ENCODE data around the gene GPC2. TPM values are rescaled to one million over a fixed set of nuclear protein-coding genes. Genes with fewer than 3 reads are reported as not detected.
A peak's percentile ranks its signal among the peaks of the same experiment; 100 is the strongest.
"Not testable (repeated sequence)": the region's sequence is repeated elsewhere in the genome, so short reads cannot be mapped to it uniquely, and the experiment has no call there.

The GPC2 gene, protein sequence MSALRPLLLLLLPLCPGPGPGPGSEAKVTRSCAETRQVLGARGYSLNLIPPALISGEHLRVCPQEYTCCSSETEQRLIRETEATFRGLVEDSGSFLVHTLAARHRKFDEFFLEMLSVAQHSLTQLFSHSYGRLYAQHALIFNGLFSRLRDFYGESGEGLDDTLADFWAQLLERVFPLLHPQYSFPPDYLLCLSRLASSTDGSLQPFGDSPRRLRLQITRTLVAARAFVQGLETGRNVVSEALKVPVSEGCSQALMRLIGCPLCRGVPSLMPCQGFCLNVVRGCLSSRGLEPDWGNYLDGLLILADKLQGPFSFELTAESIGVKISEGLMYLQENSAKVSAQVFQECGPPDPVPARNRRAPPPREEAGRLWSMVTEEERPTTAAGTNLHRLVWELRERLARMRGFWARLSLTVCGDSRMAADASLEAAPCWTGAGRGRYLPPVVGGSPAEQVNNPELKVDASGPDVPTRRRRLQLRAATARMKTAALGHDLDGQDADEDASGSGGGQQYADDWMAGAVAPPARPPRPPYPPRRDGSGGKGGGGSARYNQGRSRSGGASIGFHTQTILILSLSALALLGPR
- 1 to 10 TPM in 1 of 4 donors, under 1 TPM in 2, not detected in 1; 0.57 to 1.4 (median 0.83) TPM for total RNA-seq

GRCh38 chr7:100177045-100178001 is at the start of gene GPC2, which contains the start of gene STAG3:
Gene GPC2, minus strand, starts transcription at chr7:100177381. Its CDS starts 182 bp downstream, at chr7:100177199.
Gene STAG3, plus strand, starts transcription at chr7:100177918. Its CDS starts 2,639 bp downstream, at chr7:100180557.
- TF ChIP-seq POLR2A (IDR thresholded peaks at IDR 0.05), result no peak
- TF ChIP-seq, protein P1, sequence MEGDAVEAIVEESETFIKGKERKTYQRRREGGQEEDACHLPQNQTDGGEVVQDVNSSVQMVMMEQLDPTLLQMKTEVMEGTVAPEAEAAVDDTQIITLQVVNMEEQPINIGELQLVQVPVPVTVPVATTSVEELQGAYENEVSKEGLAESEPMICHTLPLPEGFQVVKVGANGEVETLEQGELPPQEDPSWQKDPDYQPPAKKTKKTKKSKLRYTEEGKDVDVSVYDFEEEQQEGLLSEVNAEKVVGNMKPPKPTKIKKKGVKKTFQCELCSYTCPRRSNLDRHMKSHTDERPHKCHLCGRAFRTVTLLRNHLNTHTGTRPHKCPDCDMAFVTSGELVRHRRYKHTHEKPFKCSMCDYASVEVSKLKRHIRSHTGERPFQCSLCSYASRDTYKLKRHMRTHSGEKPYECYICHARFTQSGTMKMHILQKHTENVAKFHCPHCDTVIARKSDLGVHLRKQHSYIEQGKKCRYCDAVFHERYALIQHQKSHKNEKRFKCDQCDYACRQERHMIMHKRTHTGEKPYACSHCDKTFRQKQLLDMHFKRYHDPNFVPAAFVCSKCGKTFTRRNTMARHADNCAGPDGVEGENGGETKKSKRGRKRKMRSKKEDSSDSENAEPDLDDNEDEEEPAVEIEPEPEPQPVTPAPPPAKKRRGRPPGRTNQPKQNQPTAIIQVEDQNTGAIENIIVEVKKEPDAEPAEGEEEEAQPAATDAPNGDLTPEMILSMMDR (IDR thresholded peaks at IDR 0.05), result no peak
- H3K27ac ChIP-seq, result peak within 1 kb of the TSS in 3 of 4 donors; percentile 14 to 39 (median 27)
- H3K4me1 ChIP-seq, result peaks cover 5 to 21% (median 11%) of the 10 kb centered on the region in 3 donors
- WGBS, 2 donors, result 0 to 2% methylated on average over 8 to 17 of the region's 78 CpGs
- H3K9me3 ChIP-seq, result no peaks in the 10 kb centered on the region
- peak; percentile 65 for DNase-seq
- intact Hi-C loops (cut with DNase I), result no loop called here
- H3K4me3 ChIP-seq, result peak within 1 kb of the TSS; percentile 18 to 66 (median 46)
- no peaks in the 10 kb centered on the region for H3K36me3 ChIP-seq
- peaks cover 0 to 4% (median 0%) of the 10 kb centered on the region in 4 donors for H3K27me3 ChIP-seq

GRCh38 chr7:100224891-100225290 is 47.7 kb upstream of the GPC2 start:
- H3K27ac ChIP-seq; H3K4me1 ChIP-seq; H3K27me3 ChIP-seq; DNase-seq; H3K9me3 ChIP-seq; H3K4me3 ChIP-seq; intact Hi-C loops (cut with DNase I): not testable (repeated sequence)
- WGBS, 2 donors, result 76 to 88% methylated on average over 4 to 5 of the region's 6 CpGs
- peaks cover 0 to 43% (median 0%) of the 10 kb centered on the region in 3 donors for H3K36me3 ChIP-seq

GRCh38 chr7:100223376-100223927 is 46.3 kb upstream of the GPC2 start:
- H3K27me3 ChIP-seq; H3K4me3 ChIP-seq; DNase-seq; H3K9me3 ChIP-seq; H3K27ac ChIP-seq; intact Hi-C loops (cut with DNase I); H3K4me1 ChIP-seq: not testable (repeated sequence)
- peaks cover 0 to 43% (median 0%) of the 10 kb centered on the region in 3 donors for H3K36me3 ChIP-seq
- WGBS, 2 donors, result 92% methylated on average over 2 to 5 of the region's 17 CpGs

DNA sequence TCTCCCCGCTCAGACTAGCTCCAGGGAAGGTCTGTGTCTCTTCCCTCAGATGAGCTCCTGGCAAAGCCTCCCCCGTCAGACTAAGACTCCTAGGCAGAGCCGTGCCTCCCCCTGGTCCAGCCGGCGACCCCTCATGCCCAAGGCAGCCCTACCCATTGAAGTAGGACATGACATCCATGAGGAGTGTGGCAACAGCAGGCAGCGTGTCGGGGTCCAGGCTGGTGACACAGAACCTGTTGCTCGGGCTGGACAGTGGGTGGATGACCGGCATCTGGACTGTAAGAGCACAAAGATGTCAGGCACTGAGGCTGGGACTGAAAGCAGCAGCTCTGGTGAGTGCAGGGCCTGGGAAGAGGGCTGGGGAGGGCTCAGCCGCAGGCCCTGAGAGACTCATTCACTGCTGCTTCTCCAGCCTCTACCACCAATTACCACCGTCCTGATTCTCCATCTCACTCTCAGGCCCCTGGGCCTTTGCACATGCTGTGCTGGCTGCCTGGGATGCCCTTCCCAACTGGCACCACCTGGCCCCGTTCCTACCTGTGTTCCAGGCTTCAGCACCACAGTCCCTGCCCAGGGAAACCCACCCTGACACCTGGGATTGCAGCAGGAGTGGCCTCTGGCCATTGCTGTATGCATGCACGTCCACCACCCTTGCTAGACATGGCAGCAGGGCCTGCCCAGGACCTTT is 45.4 kb upstream of the GPC2 start:
- TF ChIP-seq, protein P1 (IDR thresholded peaks at IDR 0.05), result no peak
- TF ChIP-seq POLR2A (IDR thresholded peaks at IDR 0.05), result no peak
- WGBS, 2 donors, result 82 to 84% methylated on average over 3 of the region's 13 CpGs
- H3K27me3 ChIP-seq, result no peaks in the 10 kb centered on the region
- no peak overlapping the region for H3K4me3 ChIP-seq
- no peak for DNase-seq
- H3K36me3 ChIP-seq, result peaks cover 0 to 43% (median 0%) of the 10 kb centered on the region in 3 donors
- intact Hi-C loops (cut with DNase I), result no loop called here
- no peaks in the 10 kb centered on the region for H3K9me3 ChIP-seq
- H3K27ac ChIP-seq, result no peak overlapping the region
- peaks cover 0 to 4% (median 0%) of the 10 kb centered on the region in 3 donors for H3K4me1 ChIP-seq

DNA sequence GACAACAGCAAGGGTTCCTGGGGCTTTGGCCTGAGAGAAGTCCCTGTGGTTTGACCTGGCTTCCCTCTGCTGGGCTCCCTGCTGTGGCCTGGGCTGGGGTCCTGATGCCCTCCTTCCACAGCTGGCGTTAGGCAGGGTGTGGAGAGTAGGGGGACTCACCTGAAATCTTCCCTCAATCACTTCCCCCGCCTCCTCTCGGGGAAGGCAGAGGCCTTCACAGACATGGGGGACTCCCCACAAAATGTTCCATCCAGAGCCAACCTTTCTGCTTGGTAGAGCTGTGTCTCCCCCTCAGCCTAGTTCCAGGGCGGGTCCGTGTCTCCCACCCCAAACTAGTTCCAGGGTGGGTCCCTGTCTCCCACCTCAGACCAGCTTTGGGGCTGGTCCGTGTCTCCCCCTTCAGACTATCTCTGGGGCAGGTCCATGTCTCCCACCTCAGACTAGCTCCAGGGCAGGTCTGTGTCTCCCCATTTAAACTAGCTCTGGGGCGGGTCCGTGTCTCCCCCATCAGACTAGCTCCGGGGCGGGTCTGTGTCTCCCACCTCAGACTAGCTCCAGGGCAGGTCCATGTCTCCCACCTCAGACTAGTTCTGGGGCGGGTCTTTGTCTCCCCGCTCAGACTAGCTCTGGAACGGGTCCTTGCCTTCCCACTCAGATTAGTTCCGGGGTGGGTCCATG is 44.7 kb upstream of the GPC2 start:
- WGBS, 2 donors, result 86 to 100% methylated on average over 5 to 11 of the region's 14 CpGs
- Histone ChIP-seq H3K4me3 (peak overlapping the region in 1 of 4 donors; percentile 30), H3K4me1 (peaks cover 0 to 2% (median 0%) of the 10 kb centered on the region in 3 donors), H3K9me3 (no peaks in the 10 kb centered on the region), H3K27me3 (no peaks in the 10 kb centered on the region), H3K36me3 (peaks cover 0 to 43% (median 0%) of the 10 kb centered on the region in 3 donors), H3K27ac (peak overlapping the region in 3 of 4 donors; percentile 34 to 79 (median 67))
- intact Hi-C loops (cut with DNase I), result no loop called here
- no peak for DNase-seq
- TF ChIP-seq, protein P1 (IDR thresholded peaks at IDR 0.05), result no peak
- no peak for TF ChIP-seq POLR2A (IDR thresholded peaks at IDR 0.05)
